Fibroblast of lung (primary cell): ENCODE data around the gene BBS5.

ENCODE experiments used
- EZH2 ChIP-seq: IDR thresholded peaks from 2 replicates; pipeline ENCODE4 v1.5.1; 2012; ENCODE audit warnings: low read length, control low read depth, mild to moderate bottlenecking; ENCODE audit errors: missing control alignments
- TF ChIP-seq, protein P1 (sequence below), 2 donors: IDR thresholded peaks in 1 of 2; conservative IDR thresholded peaks in 1 of 2; 1 replicate in 1 of 2; 2 replicates in 1 of 2; pipeline ENCODE4 v1.5.1; 2011 to 2012; ENCODE audit warnings: low read length in 2 of 2, control low read depth in 1 of 2, inconsistent platforms in 1 of 2, low read depth in 1 of 2, mild to moderate bottlenecking in 1 of 2

DNA sequence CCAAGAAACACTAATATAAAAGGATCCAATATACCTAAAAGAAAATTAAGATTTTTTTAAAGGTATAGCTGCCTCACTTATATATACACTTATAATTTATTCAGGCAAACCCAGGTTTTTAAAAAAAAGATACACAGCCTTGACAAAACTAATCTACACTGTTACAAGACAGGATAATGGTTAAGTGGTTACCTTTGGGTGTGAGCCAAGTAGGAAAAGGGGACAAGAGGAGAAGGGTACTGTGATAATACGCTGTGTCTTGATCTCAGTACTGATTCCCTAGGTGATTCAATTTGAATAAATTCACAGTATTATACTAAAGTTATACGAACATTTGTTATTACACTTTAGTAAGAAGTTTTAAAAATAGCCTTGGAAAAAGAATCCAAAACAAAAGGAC, 60.9 kb downstream of the BBS5 start:
- TF ChIP-seq, protein P1, sequence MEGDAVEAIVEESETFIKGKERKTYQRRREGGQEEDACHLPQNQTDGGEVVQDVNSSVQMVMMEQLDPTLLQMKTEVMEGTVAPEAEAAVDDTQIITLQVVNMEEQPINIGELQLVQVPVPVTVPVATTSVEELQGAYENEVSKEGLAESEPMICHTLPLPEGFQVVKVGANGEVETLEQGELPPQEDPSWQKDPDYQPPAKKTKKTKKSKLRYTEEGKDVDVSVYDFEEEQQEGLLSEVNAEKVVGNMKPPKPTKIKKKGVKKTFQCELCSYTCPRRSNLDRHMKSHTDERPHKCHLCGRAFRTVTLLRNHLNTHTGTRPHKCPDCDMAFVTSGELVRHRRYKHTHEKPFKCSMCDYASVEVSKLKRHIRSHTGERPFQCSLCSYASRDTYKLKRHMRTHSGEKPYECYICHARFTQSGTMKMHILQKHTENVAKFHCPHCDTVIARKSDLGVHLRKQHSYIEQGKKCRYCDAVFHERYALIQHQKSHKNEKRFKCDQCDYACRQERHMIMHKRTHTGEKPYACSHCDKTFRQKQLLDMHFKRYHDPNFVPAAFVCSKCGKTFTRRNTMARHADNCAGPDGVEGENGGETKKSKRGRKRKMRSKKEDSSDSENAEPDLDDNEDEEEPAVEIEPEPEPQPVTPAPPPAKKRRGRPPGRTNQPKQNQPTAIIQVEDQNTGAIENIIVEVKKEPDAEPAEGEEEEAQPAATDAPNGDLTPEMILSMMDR (conservative IDR thresholded peaks at IDR 0.05 in 1 of 2, IDR thresholded peaks at IDR 0.05 in 1 of 2; ENCODE audit: low read depth in 1 of 2, low read length in 2 of 2): no peak
- TF ChIP-seq EZH2: no peak
